Calu3 (cell line): Measurements from ENCODE around the gene C14orf93. TPM values are rescaled to one million over a fixed set of nuclear protein-coding genes. Genes with fewer than 3 reads are reported as not detected.
A peak's percentile ranks its signal among the peaks of the same experiment; 100 is the strongest.

Experiments used
- BruUV-seq: library from RNA; stranded (reverse); fragments of 400-500 nt; replicated peaks from 2 replicates; lab custom pipeline; 2021; lab: Mats Ljungman, UMichigan
- CTCF ChIA-PET: fragments of 300-600 bp; sonication (Branson Sonifier 250); formaldehyde crosslinking; loops from one replicate; lab custom pipeline; 2022; ENCODE audit warnings: antibody characterized with exemption; lab: Charles Lee
- DNase-seq: peaks from one replicate; pipeline ENCODE4 v3.0.0; 2022
- H3K27ac Mint-ChIP-seq: one replicate; pipeline ENCODE4 v1.8.0; 2022; ENCODE audit warnings: mixed read lengths; ENCODE audit not compliant: unreplicated experiment
- H3K27me3 Mint-ChIP-seq: one replicate; pipeline ENCODE4 v1.8.0; 2022; ENCODE audit warnings: mixed read lengths; ENCODE audit not compliant: unreplicated experiment
- H3K36me3 Mint-ChIP-seq: one replicate; pipeline ENCODE4 v1.8.0; 2022; ENCODE audit warnings: mild to moderate bottlenecking, moderate library complexity, mixed read lengths; ENCODE audit not compliant: insufficient read depth, unreplicated experiment
- H3K4me1 Mint-ChIP-seq: one replicate; pipeline ENCODE4 v1.8.0; 2022; ENCODE audit warnings: mild to moderate bottlenecking, low read depth, mixed read lengths; ENCODE audit not compliant: unreplicated experiment
- H3K4me3 Mint-ChIP-seq: one replicate; pipeline ENCODE4 v1.8.0; 2022; ENCODE audit warnings: mild to moderate bottlenecking, low read depth, moderate library complexity, mixed read lengths; ENCODE audit not compliant: unreplicated experiment
- H3K9me3 Mint-ChIP-seq: one replicate; pipeline ENCODE4 v1.8.0; 2022; ENCODE audit warnings: low read depth, mixed read lengths; ENCODE audit not compliant: unreplicated experiment
- CTCF ChIP-seq: fragments of 200-600 bp; IDR thresholded peaks from one replicate; pipeline ENCODE4 v1.8.0; 2022; ENCODE audit warnings: antibody characterized with exemption; ENCODE audit not compliant: unreplicated experiment
- intact Hi-C: fragments of 100-400 bp; cut with micrococcal nuclease; formaldehyde crosslinking; loops from one replicate; pipeline ENCODE4 v1.10.0; 2022; ENCODE audit not compliant: unreplicated experiment
- total RNA-seq: library from RNA; stranded (reverse); gene quantifications from 2 replicates; pipeline ENCODE4 v1.2.3, GENCODE V29; 2022

C14orf93 gene
- total RNA-seq, 1 experiment from 2014 or later, result 9.6 TPM

GRCh38 chr14:22986508-22987054, 23.4 kb downstream of the C14orf93 start:
- Mint-ChIP-seq H3K4me1 (no peaks in the 10 kb centered on the region), H3K36me3 (peaks cover 9% of the 10 kb centered on the region), H3K9me3 (no peaks in the 10 kb centered on the region), H3K4me3 (no peak overlapping the region), H3K27ac (no peak overlapping the region), H3K27me3 (no peaks in the 10 kb centered on the region)
- BruUV-seq, result no TSS peak
- CTCF ChIA-PET, result interaction anchor here (0.6 to 1.7 kb wide), 23 partner anchors 9 to 201 kb away, joined by 3 to 46 read pairs (median 5); partner anchors contain the start of genes CDH24, HAUS4 and PRMT5
- peak; percentile 50 for TF ChIP-seq CTCF
- peak; percentile 87 for DNase-seq
- intact Hi-C loops, result loop anchor here (2.0 kb wide), 1 partner anchor 70 kb away; the partner anchor contains the start of gene CDH24

DNA sequence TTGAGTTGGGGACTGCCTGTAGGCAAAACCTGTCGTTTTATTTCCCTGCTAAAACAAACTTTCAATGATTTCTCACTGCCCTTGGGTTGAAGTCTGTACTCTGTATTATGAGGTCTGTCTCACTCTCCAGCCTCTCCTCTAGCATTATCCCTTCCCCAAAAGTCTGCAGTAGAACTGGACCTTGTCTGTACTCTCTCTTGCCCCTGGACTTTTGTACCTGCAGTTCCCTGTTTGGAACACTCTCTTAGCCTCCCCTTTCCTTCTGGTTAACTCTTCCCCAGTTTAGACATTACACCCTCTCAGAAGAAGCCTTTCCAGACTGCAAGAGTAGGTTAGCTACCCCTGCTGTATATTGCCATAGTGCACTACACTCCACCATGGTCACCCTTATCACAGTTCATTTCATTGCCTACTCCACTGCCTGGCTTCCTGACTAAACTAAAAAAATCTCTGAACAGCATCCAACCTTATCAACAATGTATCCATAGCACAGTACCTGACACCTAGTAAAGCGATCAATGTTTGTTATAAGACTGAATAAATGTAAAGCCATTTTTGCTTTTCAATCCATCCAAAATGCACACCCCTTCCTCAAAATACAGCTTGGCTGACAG, 23.9 kb downstream of the C14orf93 start:
- no peaks in the 10 kb centered on the region for H3K27me3 Mint-ChIP-seq
- H3K4me1 Mint-ChIP-seq, result no peaks in the 10 kb centered on the region
- BruUV-seq, result no TSS peak
- no peak for DNase-seq
- H3K27ac Mint-ChIP-seq, result no peak overlapping the region
- intact Hi-C loops, result loop anchor here (2.0 kb wide), 1 partner anchor 71 kb away; the partner anchor contains the start of gene CDH24
- H3K4me3 Mint-ChIP-seq, result no peak overlapping the region
- H3K9me3 Mint-ChIP-seq, result no peaks in the 10 kb centered on the region
- TF ChIP-seq CTCF, result no peak
- CTCF ChIA-PET, result interaction anchor here (0.6 to 1.7 kb wide), 21 partner anchors 8 to 201 kb away, joined by 3 to 46 read pairs (median 5); partner anchors contain the start of genes CDH24, HAUS4 and PRMT5
- peaks cover 9% of the 10 kb centered on the region for H3K36me3 Mint-ChIP-seq

GRCh38 chr14:22984959-22985658, 24.8 kb downstream of the C14orf93 start:
- H3K9me3 Mint-ChIP-seq, result no peaks in the 10 kb centered on the region
- H3K27ac Mint-ChIP-seq, result no peak overlapping the region
- H3K27me3 Mint-ChIP-seq, result no peaks in the 10 kb centered on the region
- intact Hi-C loops, result loop anchor here (5.0 kb wide), 1 partner anchor 428 kb away; no protein-coding TSS in a partner anchor
- no peak for TF ChIP-seq CTCF
- no peak for DNase-seq
- BruUV-seq, result no TSS peak
- CTCF ChIA-PET, result no interaction called here
- H3K4me3 Mint-ChIP-seq, result no peak overlapping the region
- H3K4me1 Mint-ChIP-seq, result peaks cover 2% of the 10 kb centered on the region
- H3K36me3 Mint-ChIP-seq, result peaks cover 18% of the 10 kb centered on the region

DNA sequence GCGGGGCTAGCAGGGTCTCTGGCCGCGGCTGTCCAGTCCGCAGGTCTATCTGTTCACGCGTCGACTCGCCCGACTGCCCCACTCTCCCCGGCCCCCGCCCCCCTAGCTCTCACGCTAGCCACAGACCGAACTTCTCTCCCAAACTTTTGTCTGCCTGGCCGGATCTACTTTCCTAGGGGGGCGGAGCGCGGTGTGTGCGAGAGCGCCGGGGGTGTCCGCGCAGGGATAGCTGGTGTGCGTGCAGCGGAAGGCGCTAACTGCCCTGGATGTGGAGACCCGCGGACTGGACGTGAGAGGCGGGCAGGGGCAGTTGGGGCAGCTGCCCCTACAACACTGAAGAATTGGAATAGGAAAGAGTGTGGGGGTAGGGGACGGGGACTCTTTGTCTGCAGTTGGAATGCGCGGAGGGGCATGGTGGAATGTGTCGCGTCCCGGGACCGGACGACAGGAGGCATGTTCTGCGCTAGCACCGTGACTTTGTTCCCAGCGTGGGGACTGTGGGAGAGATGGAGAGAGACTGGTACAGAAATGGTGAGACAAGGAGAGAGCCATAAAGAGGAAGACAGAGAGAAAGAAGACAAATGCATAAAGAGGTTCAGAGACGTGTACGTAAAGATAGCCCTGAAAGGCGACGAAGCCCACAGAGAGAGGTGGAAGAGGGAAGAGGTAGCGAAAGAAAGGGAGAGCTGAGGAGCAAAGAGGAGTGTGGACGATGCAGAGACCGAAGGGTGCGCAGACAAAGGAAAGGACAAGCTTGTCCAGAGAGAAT, 27.3 kb downstream of the C14orf93 start, which contains the start of gene AJUBA:
AJUBA (minus strand) TSS at position 75 of the 769 bp plus-strand sequence. CDS start 285 bp downstream, outside the sequence.
- intact Hi-C loops, result loop anchor here (1.0 to 5.0 kb wide), 3 partner anchors 9 to 425 kb away; no protein-coding TSS in a partner anchor
- no peak within 1 kb of the TSS for H3K27ac Mint-ChIP-seq

More for the DNA sequence above, 27.3 kb downstream of the C14orf93 start, which contains the start of gene AJUBA:
- CTCF ChIA-PET, result interaction anchor here (0.6 to 2.6 kb wide), 9 partner anchors 9 to 160 kb away, joined by 3 to 10 read pairs (median 5); partner anchors contain the start of genes CDH24, HAUS4 and PRMT5
- no peak for TF ChIP-seq CTCF
- no peak within 1 kb of the TSS for H3K4me3 Mint-ChIP-seq
- no TSS peak for BruUV-seq
- peaks cover 27% of the 10 kb centered on the region for H3K4me1 Mint-ChIP-seq
- H3K27me3 Mint-ChIP-seq, result no peaks in the 10 kb centered on the region
- no peaks in the 10 kb centered on the region for H3K9me3 Mint-ChIP-seq
- H3K36me3 Mint-ChIP-seq, result peaks cover 29% of the 10 kb centered on the region
- peak; percentile 90 for DNase-seq
